Uterus (tissue), 4 donors: ENCODE data around the gene KIAA0825. TPM values are rescaled to one million over a fixed set of nuclear protein-coding genes. Genes with fewer than 3 reads are reported as not detected.

Experiments used
- DNase-seq, 2 donors: peaks; one replicate each; pipeline ENCODE4 v3.0.0-alpha.2; 2019 to 2020
- H3K27ac ChIP-seq, 2 donors: fragments of 200-600 bp; sonication (generic); 1 replicate in 1 of 2; 2 replicates in 1 of 2; pipeline ENCODE4 v1.5.1; 2016 to 2018
- H3K27me3 ChIP-seq, 2 donors: fragments of 200-600 bp; sonication (generic); one replicate each; pipeline ENCODE4 v1.5.1; 2018 to 2019; ENCODE audit warnings: control low read depth in 1 of 2
- H3K36me3 ChIP-seq, 2 donors: fragments of 200-600 bp; sonication (generic); one replicate each; pipeline ENCODE4 v1.5.1; 2019; ENCODE audit warnings: control low read depth in 1 of 2
- H3K4me1 ChIP-seq, 2 donors: fragments of 200-600 bp; sonication (generic); one replicate each; pipeline ENCODE4 v1.5.1; 2018 to 2019; ENCODE audit warnings: control low read depth in 1 of 2
- H3K4me3 ChIP-seq, 2 donors: fragments of 200-600 bp; sonication (generic); 1 replicate in 1 of 2; 2 replicates in 1 of 2; pipeline ENCODE4 v1.5.1; 2018 to 2019; ENCODE audit warnings: mild to moderate bottlenecking in 1 of 2
- H3K9me3 ChIP-seq, 2 donors: fragments of 200-600 bp; sonication (generic); one replicate each; pipeline ENCODE4 v1.5.1; 2019; ENCODE audit warnings: control low read depth in 1 of 2
- POLR2A ChIP-seq, 2 donors: fragments of 450-650 bp; IDR thresholded peaks; one replicate each; pipeline ENCODE4 v1.6.1; 2016; ENCODE audit warnings: antibody characterized with exemption in 2 of 2, mild to moderate bottlenecking in 1 of 2, moderate library complexity in 1 of 2
- intact Hi-C: fragments of 100-400 bp; cut with DNase I; formaldehyde crosslinking; loops from one replicate; pipeline ENCODE4 v1.15.1; 2023; ENCODE audit warnings: low total_unique reads
- total RNA-seq, 4 donors: library from RNA; depleted of rRNA in 3 of 4; stranded (reverse); fragments of >200 nt in 3 of 4; gene quantifications; one replicate each; pipeline versions ENCODE4 v1.1.0 to v1.2.4, GENCODE V29; 2014 to 2023
- TF ChIP-seq, protein P1 (sequence below), 4 experiments: fragments of 200-600 bp in 2 of 4; fragments of 450-650 bp in 2 of 4; sonication (generic) in 2 of 4; IDR thresholded peaks; one replicate each; pipeline ENCODE4 v1.5.1; 2016 to 2019; ENCODE audit warnings: antibody characterized with exemption in 4 of 4, mild to moderate bottlenecking in 2 of 4, moderate library complexity in 1 of 4
- donor health status: DM: yes; HTN: yes; CAD: no.

The KIAA0825 gene
- total RNA-seq, 4 donors from 2014 or later = 1.5 to 34.6 (median 4.5) TPM

DNA sequence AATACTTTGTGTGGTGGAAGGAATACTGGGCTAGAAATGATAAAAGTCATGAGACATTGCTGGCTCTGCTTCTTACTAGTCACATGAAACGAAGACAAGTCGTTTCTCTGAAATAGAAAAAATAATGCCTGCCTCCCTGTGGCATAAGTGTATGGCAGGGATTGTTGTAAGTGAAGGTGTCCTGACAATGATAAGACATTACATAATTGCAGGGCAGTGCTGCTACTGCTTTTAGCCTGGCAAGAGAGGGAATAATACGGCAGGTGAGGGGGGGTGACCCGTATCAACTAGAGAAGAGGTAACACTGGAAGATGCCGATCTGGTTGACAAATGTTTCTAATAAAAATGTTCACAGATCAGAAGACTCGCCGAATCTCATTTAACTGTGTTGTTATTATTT is 314.3 kb downstream of the KIAA0825 start:
- DNase-seq = no peak
- Histone ChIP-seq H3K4me3 (no peak overlapping the region), H3K27me3 (no peaks in the 10 kb centered on the region), H3K4me1 (no peaks in the 10 kb centered on the region), H3K27ac (no peak overlapping the region), H3K9me3 (no peaks in the 10 kb centered on the region), H3K36me3 (no peaks in the 10 kb centered on the region)
- intact Hi-C loops = no loop called here
- TF ChIP-seq POLR2A (IDR thresholded peaks at IDR 0.05) = no peak
- TF ChIP-seq, protein P1, sequence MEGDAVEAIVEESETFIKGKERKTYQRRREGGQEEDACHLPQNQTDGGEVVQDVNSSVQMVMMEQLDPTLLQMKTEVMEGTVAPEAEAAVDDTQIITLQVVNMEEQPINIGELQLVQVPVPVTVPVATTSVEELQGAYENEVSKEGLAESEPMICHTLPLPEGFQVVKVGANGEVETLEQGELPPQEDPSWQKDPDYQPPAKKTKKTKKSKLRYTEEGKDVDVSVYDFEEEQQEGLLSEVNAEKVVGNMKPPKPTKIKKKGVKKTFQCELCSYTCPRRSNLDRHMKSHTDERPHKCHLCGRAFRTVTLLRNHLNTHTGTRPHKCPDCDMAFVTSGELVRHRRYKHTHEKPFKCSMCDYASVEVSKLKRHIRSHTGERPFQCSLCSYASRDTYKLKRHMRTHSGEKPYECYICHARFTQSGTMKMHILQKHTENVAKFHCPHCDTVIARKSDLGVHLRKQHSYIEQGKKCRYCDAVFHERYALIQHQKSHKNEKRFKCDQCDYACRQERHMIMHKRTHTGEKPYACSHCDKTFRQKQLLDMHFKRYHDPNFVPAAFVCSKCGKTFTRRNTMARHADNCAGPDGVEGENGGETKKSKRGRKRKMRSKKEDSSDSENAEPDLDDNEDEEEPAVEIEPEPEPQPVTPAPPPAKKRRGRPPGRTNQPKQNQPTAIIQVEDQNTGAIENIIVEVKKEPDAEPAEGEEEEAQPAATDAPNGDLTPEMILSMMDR (IDR thresholded peaks at IDR 0.05) = no peak

DNA sequence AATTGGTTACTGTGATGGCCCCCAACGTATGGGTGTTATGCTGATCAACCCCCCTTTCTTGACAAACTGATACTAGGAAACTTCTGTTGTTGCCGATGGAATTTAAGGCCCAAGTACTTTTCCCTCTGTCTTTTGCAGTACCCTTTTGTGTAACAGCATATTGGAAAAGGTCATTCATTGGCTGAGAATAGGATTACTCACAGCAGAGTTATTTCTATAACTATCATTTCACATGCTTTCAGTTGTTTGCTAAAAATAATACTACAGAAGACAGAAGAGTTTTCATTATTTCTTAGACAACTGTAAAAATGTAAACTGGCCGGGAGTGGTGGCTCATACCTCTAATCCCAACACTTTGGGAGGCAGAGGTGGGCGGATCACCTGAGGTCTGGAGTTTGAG is 329.5 kb downstream of the KIAA0825 start:
- H3K27ac ChIP-seq = no peak overlapping the region
- no peaks in the 10 kb centered on the region for H3K9me3 ChIP-seq
- H3K27me3 ChIP-seq = no peaks in the 10 kb centered on the region
- no peaks in the 10 kb centered on the region for H3K4me1 ChIP-seq
- intact Hi-C loops = no loop called here
- no peaks in the 10 kb centered on the region for H3K36me3 ChIP-seq
- no peak overlapping the region for H3K4me3 ChIP-seq
- no peak for DNase-seq
- TF ChIP-seq POLR2A (IDR thresholded peaks at IDR 0.05) = no peak
- TF ChIP-seq, protein P1 (IDR thresholded peaks at IDR 0.05) = no peak

DNA sequence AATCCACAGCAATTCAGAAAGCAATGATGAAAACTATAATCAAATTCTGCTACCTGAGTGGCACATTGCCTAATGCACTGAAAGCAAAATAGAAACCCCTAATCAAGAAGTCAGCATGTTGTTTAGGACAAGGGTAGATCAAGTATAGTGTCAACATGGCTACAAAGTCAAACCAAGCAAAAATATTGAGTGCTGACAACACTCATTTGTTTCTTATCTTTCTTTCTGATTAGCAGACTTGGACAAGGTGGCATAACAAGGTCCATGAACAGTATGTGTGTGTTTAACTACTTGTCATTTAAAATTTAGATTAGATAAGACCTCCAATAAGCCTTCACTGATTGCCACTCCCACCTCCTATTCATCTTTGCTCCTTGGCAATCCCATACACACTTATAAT is 332.4 kb downstream of the KIAA0825 start:
- Histone ChIP-seq H3K36me3 (no peaks in the 10 kb centered on the region), H3K4me1 (no peaks in the 10 kb centered on the region), H3K27ac (no peak overlapping the region), H3K27me3 (no peaks in the 10 kb centered on the region), H3K9me3 (no peaks in the 10 kb centered on the region), H3K4me3 (no peak overlapping the region)
- DNase-seq = no peak
- intact Hi-C loops = no loop called here
- no peak for TF ChIP-seq POLR2A (IDR thresholded peaks at IDR 0.05)
- TF ChIP-seq, protein P1 (IDR thresholded peaks at IDR 0.05) = no peak

DNA sequence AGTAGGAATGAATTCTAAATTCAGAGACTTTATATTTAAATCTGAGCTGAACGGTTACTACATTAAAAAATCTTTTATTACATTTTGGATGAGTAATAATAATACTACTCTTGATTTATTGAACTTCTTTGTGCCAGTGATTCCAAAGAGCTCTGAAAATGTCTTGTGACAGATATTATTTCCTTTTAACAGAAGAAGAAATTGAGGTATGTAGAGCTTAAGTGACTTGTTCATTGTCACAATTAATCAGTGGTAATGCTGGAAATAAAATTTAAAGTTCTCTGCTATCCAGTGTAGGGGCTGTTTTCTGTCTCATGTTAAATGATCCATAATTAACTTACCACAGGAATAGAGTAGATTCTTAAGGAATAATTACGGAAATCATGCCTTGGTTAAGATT is 335.3 kb downstream of the KIAA0825 start:
- H3K36me3 ChIP-seq = no peaks in the 10 kb centered on the region
- TF ChIP-seq POLR2A (IDR thresholded peaks at IDR 0.05) = no peak
- TF ChIP-seq, protein P1 (IDR thresholded peaks at IDR 0.05) = no peak
- no peak for DNase-seq
- H3K4me3 ChIP-seq = no peak overlapping the region
- intact Hi-C loops = no loop called here
- H3K9me3 ChIP-seq = no peaks in the 10 kb centered on the region
- no peaks in the 10 kb centered on the region for H3K4me1 ChIP-seq
- no peak overlapping the region for H3K27ac ChIP-seq
- H3K27me3 ChIP-seq = no peaks in the 10 kb centered on the region

DNA sequence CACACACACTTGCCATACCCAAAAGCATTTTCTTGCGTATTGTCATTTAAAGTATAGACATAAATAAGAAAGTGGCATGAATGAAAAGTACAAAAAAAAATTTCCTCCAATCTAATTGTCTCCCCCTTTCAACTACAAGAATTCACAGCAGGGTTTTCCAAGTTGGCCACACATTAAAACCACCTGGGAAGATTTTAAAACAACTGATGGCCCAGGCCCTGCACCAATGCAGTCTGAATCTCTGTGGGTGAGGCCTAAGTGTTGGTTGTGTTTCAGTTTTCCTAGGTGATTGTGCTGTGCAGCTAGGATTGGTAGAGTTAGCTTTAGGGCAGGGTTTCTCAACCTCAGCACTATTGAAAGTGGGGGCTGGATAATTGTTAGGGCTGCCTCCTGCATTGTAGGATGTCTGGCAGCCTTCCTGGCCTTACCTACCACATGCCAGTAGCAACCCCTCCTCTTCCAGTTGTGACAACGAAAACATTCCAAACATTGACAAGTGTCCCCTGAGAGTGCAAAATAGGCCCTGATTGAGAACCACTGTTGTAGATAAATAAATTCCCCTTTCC is 337.1 kb downstream of the KIAA0825 start:
- Histone ChIP-seq H3K36me3 (no peaks in the 10 kb centered on the region), H3K4me3 (no peak overlapping the region), H3K9me3 (no peaks in the 10 kb centered on the region), H3K27me3 (no peaks in the 10 kb centered on the region), H3K4me1 (no peaks in the 10 kb centered on the region), H3K27ac (no peak overlapping the region)
- no peak for DNase-seq
- intact Hi-C loops = no loop called here
- no peak for TF ChIP-seq POLR2A (IDR thresholded peaks at IDR 0.05)
- TF ChIP-seq, protein P1 (IDR thresholded peaks at IDR 0.05) = no peak
